ENCODE results near the gene RAB6A. TPM values are rescaled to one million over a fixed set of nuclear protein-coding genes. Genes with fewer than 3 reads are reported as not detected.

Gene RAB6A
- total and polyA plus RNA-seq, 2 of the 8 experiments (the other 6 are each of a cell fraction or from before 2014, with no cell fraction given), result 24.4 to 88.6 TPM

- TF ChIP-seq CTCF (IDR thresholded peaks at IDR 0.05; ENCODE audit: control extremely low read depth in 1 of 3, insufficient read depth in 1 of 3, low read depth in 1 of 3, low read length in 3 of 3), result no peak
- no peak for TF ChIP-seq RXRA (IDR thresholded peaks at IDR 0.05; ENCODE audit: insufficient read depth, low read depth, low read length)
- TF ChIP-seq KDM4A (IDR thresholded peaks at IDR 0.05; ENCODE audit: low read depth, low read length, severe bottlenecking), result no peak
- TF ChIP-seq CHD2 (IDR thresholded peaks at IDR 0.05; ENCODE audit: low read length), result no peak
- TF ChIP-seq KDM1A (IDR thresholded peaks at IDR 0.05; ENCODE audit: borderline replicate concordance, low read length), result no peak
Observed at GRCh38 chr11:73784734-73785133, 23.9 kb upstream of the RAB6A start (continued).

All from H1 (cell line).